GM21526 (cell line): Measurements from ENCODE around the gene FBXO48.
"Not testable (repeated sequence)": the region's sequence is repeated elsewhere in the genome, so short reads cannot be mapped to it uniquely, and the experiment has no call there.

ENCODE experiments used
- ATAC-seq: cut with Tn5 transposase; IDR thresholded peaks from one replicate; pipeline ENCODE4 v1.9.1; 2021; ENCODE audit warnings: moderate library complexity; ENCODE audit not compliant: unreplicated experiment, low FRiP score

The FBXO48 gene

GRCh38 chr2:68472796-68473414, 5.8 kb upstream of the FBXO48 start:
- ATAC-seq, result no peak

GRCh38 chr2:68471385-68471784, 4.3 kb upstream of the FBXO48 start:
- no peak for ATAC-seq

GRCh38 chr2:68469935-68470334, 2.8 kb upstream of the FBXO48 start:
- no peak for ATAC-seq

- no peak for ATAC-seq
Measured at GRCh38 chr2:68468801-68469200, 1.7 kb upstream of the FBXO48 start.

- ATAC-seq, result peak; percentile 28
Measured at GRCh38 chr2:68466778-68467076, 367 bp downstream of the FBXO48 start.

- ATAC-seq, result no peak
Measured at GRCh38 chr2:68466361-68466777, 725 bp downstream of the FBXO48 start.

- no peak for ATAC-seq
Measured at GRCh38 chr2:68465081-68465916, 1.8 kb downstream of the FBXO48 start.

- ATAC-seq, result no peak
Measured at GRCh38 chr2:68464651-68465050, 2.4 kb downstream of the FBXO48 start.

- ATAC-seq, result no peak
Measured at GRCh38 chr2:68463287-68463877, 3.7 kb downstream of the FBXO48 start.

- no peak for ATAC-seq
Measured at GRCh38 chr2:68458981-68459380, 8.1 kb downstream of the FBXO48 start.

GRCh38 chr2:68456198-68456597, 10.9 kb downstream of the FBXO48 start:
- ATAC-seq, result no peak

- ATAC-seq, result no peak
Measured at GRCh38 chr2:68454719-68455118, 12.4 kb downstream of the FBXO48 start.

GRCh38 chr2:68453761-68454360, 13.2 kb downstream of the FBXO48 start:
- no peak for ATAC-seq

GRCh38 chr2:68452158-68452900, 14.8 kb downstream of the FBXO48 start:
- ATAC-seq, result no peak

GRCh38 chr2:68448671-68449653, 18.1 kb downstream of the FBXO48 start:
- no peak for ATAC-seq

GRCh38 chr2:68447118-68447517, 20.0 kb downstream of the FBXO48 start:
- no peak for ATAC-seq

- not testable (repeated sequence) for ATAC-seq
Measured at GRCh38 chr2:68446425-68446824, 20.7 kb downstream of the FBXO48 start.

- no peak for ATAC-seq
Measured at GRCh38 chr2:68441994-68442322, 25.1 kb downstream of the FBXO48 start.

GRCh38 chr2:68441179-68441993, 25.7 kb downstream of the FBXO48 start:
- peak; percentile 94 for ATAC-seq
